Measurements from ENCODE around the gene TAF11. TPM values are rescaled to one million over a fixed set of nuclear protein-coding genes. Genes with fewer than 3 reads are reported as not detected.
A peak's percentile ranks its signal among the peaks of the same experiment; 100 is the strongest.

The TAF11 gene
- total RNA-seq, 2 donors from 2014 or later: 44.7 to 50.4 TPM

GRCh38 chr6:34867484-34867883 lies 20.4 kb downstream of the TAF11 start:
- Histone ChIP-seq H3K4me3 (ENCODE audit: low read length) (no peak overlapping the region), H3K27me3 (ENCODE audit: control insufficient read depth, insufficient read depth, low read length, poor library complexity, severe bottlenecking) (no peaks in the 10 kb centered on the region), H3K27ac (ENCODE audit: low read depth, low read length) (no peak overlapping the region), H3K9ac (ENCODE audit: extremely low read depth, low read length, poor library complexity, severe bottlenecking) (no peak overlapping the region), H3K36me3 (ENCODE audit: control insufficient read depth, insufficient read depth, low read length) (peaks cover 62% of the 10 kb centered on the region), H3K4me1 (ENCODE audit: control insufficient read depth, insufficient read depth, low read length) (no peaks in the 10 kb centered on the region), H3K9me3 (ENCODE audit: control insufficient read depth, low read length) (no peaks in the 10 kb centered on the region)
- WGBS, 2 experiments (ENCODE audit: insufficient coverage in 1 of 2, insufficient read length in 1 of 2): 92 to 100% methylated on average over 3 of the region's 3 CpGs
- H3K27me3 Mint-ChIP-seq (ENCODE audit: insufficient read depth): no peaks in the 10 kb centered on the region
- peak; percentile 58 for TF ChIP-seq CTCF (conservative IDR thresholded peaks at IDR 0.05)
- peaks cover 48% of the 10 kb centered on the region for H3K36me3 Mint-ChIP-seq (ENCODE audit: low read depth)
- no peak overlapping the region for H3K27ac Mint-ChIP-seq
- no peaks in the 10 kb centered on the region for H3K9me3 Mint-ChIP-seq
- no peak for DNase-seq
- no peaks in the 10 kb centered on the region for H3K4me1 Mint-ChIP-seq
- H3K4me3 Mint-ChIP-seq: no peak overlapping the region

- TF ChIP-seq CTCF (conservative IDR thresholded peaks at IDR 0.05): no peak
- DNase-seq: no peak
- Mint-ChIP-seq H3K4me3 (no peak overlapping the region), H3K36me3 (ENCODE audit: low read depth) (peaks cover 45% of the 10 kb centered on the region), H3K9me3 (no peaks in the 10 kb centered on the region), H3K27me3 (ENCODE audit: insufficient read depth) (no peaks in the 10 kb centered on the region), H3K27ac (no peak overlapping the region), H3K4me1 (no peaks in the 10 kb centered on the region)
- H3K36me3 ChIP-seq (ENCODE audit: control insufficient read depth, insufficient read depth, low read length): peaks cover 55% of the 10 kb centered on the region
- 91 to 100% methylated on average over 2 to 3 of the region's 3 CpGs for WGBS, 2 experiments (ENCODE audit: insufficient coverage in 1 of 2, insufficient read length in 1 of 2)
- no peaks in the 10 kb centered on the region for H3K9me3 ChIP-seq (ENCODE audit: control insufficient read depth, low read length)
- H3K9ac ChIP-seq (ENCODE audit: extremely low read depth, low read length, poor library complexity, severe bottlenecking): no peak overlapping the region
- H3K4me3 ChIP-seq (ENCODE audit: low read length): no peak overlapping the region
- H3K4me1 ChIP-seq (ENCODE audit: control insufficient read depth, insufficient read depth, low read length): no peaks in the 10 kb centered on the region
- no peak overlapping the region for H3K27ac ChIP-seq (ENCODE audit: low read depth, low read length)
- H3K27me3 ChIP-seq (ENCODE audit: control insufficient read depth, insufficient read depth, low read length, poor library complexity, severe bottlenecking): no peaks in the 10 kb centered on the region
Observed at GRCh38 chr6:34866509-34866908, 21.3 kb downstream of the TAF11 start.

GRCh38 chr6:34865107-34865506 lies 22.7 kb downstream of the TAF11 start:
- H3K9me3 ChIP-seq (ENCODE audit: control insufficient read depth, low read length): no peaks in the 10 kb centered on the region
- no peaks in the 10 kb centered on the region for H3K27me3 Mint-ChIP-seq (ENCODE audit: insufficient read depth)
- no peaks in the 10 kb centered on the region for H3K4me1 Mint-ChIP-seq
- H3K4me3 ChIP-seq (ENCODE audit: low read length): no peak overlapping the region
- no peak for DNase-seq
- H3K36me3 Mint-ChIP-seq (ENCODE audit: low read depth): peaks cover 42% of the 10 kb centered on the region
- H3K36me3 ChIP-seq (ENCODE audit: control insufficient read depth, insufficient read depth, low read length): peaks cover 47% of the 10 kb centered on the region
- H3K27me3 ChIP-seq (ENCODE audit: control insufficient read depth, insufficient read depth, low read length, poor library complexity, severe bottlenecking): no peaks in the 10 kb centered on the region
- no peak overlapping the region for H3K9ac ChIP-seq (ENCODE audit: extremely low read depth, low read length, poor library complexity, severe bottlenecking)
- 92 to 94% methylated on average over 3 of the region's 3 CpGs for WGBS, 2 experiments (ENCODE audit: insufficient coverage in 1 of 2, insufficient read length in 1 of 2)
- H3K4me1 ChIP-seq (ENCODE audit: control insufficient read depth, insufficient read depth, low read length): no peaks in the 10 kb centered on the region
- no peak overlapping the region for H3K27ac Mint-ChIP-seq
- H3K4me3 Mint-ChIP-seq: no peak overlapping the region
- no peaks in the 10 kb centered on the region for H3K9me3 Mint-ChIP-seq
- H3K27ac ChIP-seq (ENCODE audit: low read depth, low read length): no peak overlapping the region
- TF ChIP-seq CTCF (conservative IDR thresholded peaks at IDR 0.05): no peak
